ENCODE results near the gene DZANK1. TPM values are rescaled to one million over a fixed set of nuclear protein-coding genes. Genes with fewer than 3 reads are reported as not detected.

The DZANK1 gene
- total RNA-seq, 1 donor, result 0.99 TPM

- TF ChIP-seq CTCF (IDR thresholded peaks at IDR 0.05; ENCODE audit: insufficient read depth, low read length), result no peak
- no peak for DNase-seq (ENCODE audit: low read depth)
- no peak overlapping the region for H3K4me3 ChIP-seq (ENCODE audit: low read depth, low read length)
Measured at GRCh38 chr20:18421608-18422007, 45.2 kb downstream of the DZANK1 start.

DNA sequence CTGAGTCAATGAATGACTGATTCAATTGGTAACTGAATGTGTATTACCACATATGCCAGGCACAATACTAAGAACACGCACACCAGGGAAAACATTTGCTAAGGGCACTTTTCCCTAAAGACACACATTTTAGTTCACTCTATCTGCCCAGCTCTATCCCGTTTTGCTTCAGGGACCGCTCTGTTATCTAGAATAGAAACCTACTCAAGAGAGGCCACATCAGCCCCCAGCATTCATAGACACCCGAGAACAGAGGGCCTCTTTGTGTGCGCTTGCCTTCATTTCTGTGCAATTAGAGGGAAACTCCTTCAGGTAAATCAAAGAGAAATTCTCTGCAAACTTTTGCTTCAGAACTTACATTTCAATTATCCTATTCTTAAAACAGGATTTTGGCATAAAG lies 50.3 kb downstream of the DZANK1 start:
- no peak for TF ChIP-seq CTCF (IDR thresholded peaks at IDR 0.05; ENCODE audit: insufficient read depth, low read length)
- DNase-seq (ENCODE audit: low read depth), result no peak
- no peak overlapping the region for H3K4me3 ChIP-seq (ENCODE audit: low read depth, low read length)

GRCh38 chr20:18414140-18414539 lies 52.7 kb downstream of the DZANK1 start:
- H3K4me3 ChIP-seq (ENCODE audit: low read depth, low read length), result no peak overlapping the region
- TF ChIP-seq CTCF (IDR thresholded peaks at IDR 0.05; ENCODE audit: insufficient read depth, low read length), result no peak
- DNase-seq (ENCODE audit: low read depth), result no peak

GRCh38 chr20:18412221-18412901 lies 54.5 kb downstream of the DZANK1 start:
- no peak for TF ChIP-seq CTCF (IDR thresholded peaks at IDR 0.05; ENCODE audit: insufficient read depth, low read length)
- DNase-seq (ENCODE audit: low read depth), result no peak
- H3K4me3 ChIP-seq (ENCODE audit: low read depth, low read length), result no peak overlapping the region

- no peak overlapping the region for H3K4me3 ChIP-seq (ENCODE audit: low read depth, low read length)
- no peak for DNase-seq (ENCODE audit: low read depth)
- no peak for TF ChIP-seq CTCF (IDR thresholded peaks at IDR 0.05; ENCODE audit: insufficient read depth, low read length)
Measured at GRCh38 chr20:18405826-18406225, 61.0 kb downstream of the DZANK1 start.

GRCh38 chr20:18404172-18404571 lies 62.7 kb downstream of the DZANK1 start:
- no peak for TF ChIP-seq CTCF (IDR thresholded peaks at IDR 0.05; ENCODE audit: insufficient read depth, low read length)
- no peak for DNase-seq (ENCODE audit: low read depth)

GRCh38 chr20:18403269-18403668 lies 63.6 kb downstream of the DZANK1 start:
- TF ChIP-seq CTCF (IDR thresholded peaks at IDR 0.05; ENCODE audit: insufficient read depth, low read length), result no peak
- no peak overlapping the region for H3K4me3 ChIP-seq (ENCODE audit: low read depth, low read length)
- no peak for DNase-seq (ENCODE audit: low read depth)

More at GRCh38 chr20:18404172-18404571, 62.7 kb downstream of the DZANK1 start:
- H3K4me3 ChIP-seq (ENCODE audit: low read depth, low read length), result no peak overlapping the region
